A549 treated with CORT108297 at 1 μM for 4 hours (cell line): Measurements from ENCODE around the gene WASL. TPM values are rescaled to one million over a fixed set of nuclear protein-coding genes. Genes with fewer than 3 reads are reported as not detected.

Experiments used
- total RNA-seq: library from RNA; stranded (reverse); fragments of 200-300 nt; extraction: Qiagen RNA extraction; gene quantifications from 5 replicates; pipeline ENCODE4 v1.2.3, GENCODE V29; 2022

The WASL gene
- 19.2 to 24.3 TPM (median 23.0 TPM) in 5 replicates for total RNA-seq

DNA sequence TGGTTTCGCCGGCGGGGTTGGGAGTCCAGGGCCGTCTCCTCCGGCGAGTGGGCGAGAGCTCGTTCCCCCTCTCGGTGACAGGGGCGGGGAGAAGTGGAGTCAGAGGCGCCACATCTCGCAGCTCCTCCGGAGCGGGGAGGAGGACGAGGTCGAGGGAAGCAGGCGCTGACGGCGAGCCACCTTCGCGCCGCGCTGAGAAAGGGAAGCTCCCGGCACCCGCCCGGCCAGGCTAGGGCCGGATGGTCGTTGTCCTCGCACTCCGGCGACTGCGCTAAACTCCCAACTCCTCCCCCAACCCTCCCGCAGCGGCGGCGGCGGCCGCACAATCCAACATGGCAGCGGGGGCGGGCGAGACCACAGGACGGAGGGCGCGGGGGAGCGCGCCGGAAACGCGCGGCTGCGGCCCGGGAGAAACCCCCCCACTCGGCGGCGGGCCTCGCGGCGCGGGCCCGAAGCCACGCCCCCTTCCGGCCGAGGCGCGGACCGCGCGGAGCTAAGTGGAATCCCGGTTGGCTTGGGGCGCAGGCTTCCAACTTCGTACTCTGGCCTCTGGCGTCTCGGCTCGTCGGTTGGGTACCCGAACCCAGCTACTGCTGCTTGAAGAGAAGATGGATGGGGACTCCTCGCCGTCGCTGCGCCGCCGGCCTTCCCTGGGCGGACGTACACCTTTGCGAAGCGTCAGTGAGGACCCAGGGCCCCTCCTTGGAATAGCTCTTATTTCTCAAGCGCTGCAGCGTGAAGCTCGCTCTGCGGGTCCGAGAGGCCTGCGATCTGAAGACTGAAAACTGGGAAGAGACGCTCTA is at the start of gene WASL:
Gene WASL, minus strand, starts transcription at position 270 of the 803 bp plus-strand sequence. Its CDS starts 269 bp downstream, at position 1.

DNA sequence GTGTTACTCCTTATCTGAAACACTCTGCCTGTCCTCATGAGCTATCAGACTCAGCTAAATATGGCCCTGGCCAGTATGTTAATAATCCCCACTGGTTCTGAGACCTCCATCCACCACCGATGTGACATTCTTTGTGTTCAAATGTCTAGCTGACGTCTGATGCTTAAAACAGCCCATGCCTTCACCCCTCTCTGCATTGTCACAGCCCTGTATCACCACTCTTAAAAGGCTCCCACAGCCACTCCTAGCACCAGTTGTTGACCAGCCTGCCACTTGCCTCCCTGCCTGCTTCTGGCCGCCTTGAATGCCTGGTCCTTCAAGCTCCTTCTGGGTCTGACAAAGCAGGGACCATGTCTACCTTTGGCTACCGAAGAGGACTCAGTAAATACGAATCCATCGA is 93.2 kb downstream of the WASL start, which contains the start of gene LMOD2:
Gene LMOD2, plus strand, starts transcription at position 253 of the 400 bp plus-strand sequence. Its CDS starts 98 bp downstream, at position 351.

Other genes with a start within 250 kb of the WASL start
- 0.05 to 0.09 TPM (median 0.05 TPM) in 5 replicates for gene IQUB, start 214.4 kb downstream of the WASL start, total RNA-seq
- 30.1 to 51.6 TPM (median 31.3 TPM) in 5 replicates for gene NDUFA5, start 191.2 kb downstream of the WASL start, total RNA-seq
- not detected in 5 replicates for gene ASB15, start 147.2 kb downstream of the WASL start, total RNA-seq
- gene LMOD2, start 93.1 kb downstream of the WASL start, total RNA-seq = not detected in 5 replicates
- not detected in 5 replicates for gene HYAL4, start 96.2 kb upstream of the WASL start, total RNA-seq
- not detected in 5 replicates for gene SPAM1, start 176.2 kb upstream of the WASL start, total RNA-seq